ENCODE measurements around the gene ZCCHC3.

DNA sequence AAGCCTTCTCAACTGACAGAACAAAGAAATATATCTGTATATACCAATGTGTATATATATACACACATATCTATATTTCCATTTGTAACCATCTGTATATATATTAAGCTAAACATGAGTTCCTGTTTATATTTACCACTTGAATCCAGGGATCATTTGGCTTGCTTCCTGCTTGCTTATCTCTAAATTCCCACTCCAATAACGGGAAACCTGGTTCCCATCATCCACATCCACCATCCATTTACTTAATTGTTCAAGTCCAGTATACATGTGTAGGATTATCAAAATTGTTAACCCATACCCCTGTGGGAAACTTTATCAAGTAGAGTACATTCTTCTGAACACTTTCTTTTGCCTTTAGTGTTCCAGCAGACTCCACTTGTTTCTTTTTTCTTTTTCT lies 15.5 kb downstream of the ZCCHC3 start:
- TF ChIP-seq, protein P1, sequence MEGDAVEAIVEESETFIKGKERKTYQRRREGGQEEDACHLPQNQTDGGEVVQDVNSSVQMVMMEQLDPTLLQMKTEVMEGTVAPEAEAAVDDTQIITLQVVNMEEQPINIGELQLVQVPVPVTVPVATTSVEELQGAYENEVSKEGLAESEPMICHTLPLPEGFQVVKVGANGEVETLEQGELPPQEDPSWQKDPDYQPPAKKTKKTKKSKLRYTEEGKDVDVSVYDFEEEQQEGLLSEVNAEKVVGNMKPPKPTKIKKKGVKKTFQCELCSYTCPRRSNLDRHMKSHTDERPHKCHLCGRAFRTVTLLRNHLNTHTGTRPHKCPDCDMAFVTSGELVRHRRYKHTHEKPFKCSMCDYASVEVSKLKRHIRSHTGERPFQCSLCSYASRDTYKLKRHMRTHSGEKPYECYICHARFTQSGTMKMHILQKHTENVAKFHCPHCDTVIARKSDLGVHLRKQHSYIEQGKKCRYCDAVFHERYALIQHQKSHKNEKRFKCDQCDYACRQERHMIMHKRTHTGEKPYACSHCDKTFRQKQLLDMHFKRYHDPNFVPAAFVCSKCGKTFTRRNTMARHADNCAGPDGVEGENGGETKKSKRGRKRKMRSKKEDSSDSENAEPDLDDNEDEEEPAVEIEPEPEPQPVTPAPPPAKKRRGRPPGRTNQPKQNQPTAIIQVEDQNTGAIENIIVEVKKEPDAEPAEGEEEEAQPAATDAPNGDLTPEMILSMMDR (IDR thresholded peaks at IDR 0.05): no peak
- no peak for TF ChIP-seq POLR2A (IDR thresholded peaks at IDR 0.05)

All from testis (tissue), 2 donors.